Muscle of arm (tissue), 12 donors: Measurements from ENCODE around the gene ZNF830. TPM values are rescaled to one million over a fixed set of nuclear protein-coding genes. Genes with fewer than 3 reads are reported as not detected.
"Not testable (repeated sequence)": the region's sequence is repeated elsewhere in the genome, so short reads cannot be mapped to it uniquely, and the experiment has no call there.

ENCODE experiments used
- DNase-seq: peaks from one replicate; pipeline ENCODE4 v3.0.0-alpha.2; 2013
- polyA plus RNA-seq, 12 donors: library from polyadenylated mRNA; unstranded; fragments of 120-200 nt; gene quantifications; one replicate each; pipeline ENCODE4 v1.2.1, GENCODE V29; 2013; ENCODE audit not compliant: insufficient read length in 12 of 12

The ZNF830 gene
- polyA plus RNA-seq, 12 donors = 7.9 to 17.2 (median 13.0) TPM; not detected in 1

GRCh38 chr17:34987232-34987631, 25.9 kb downstream of the ZNF830 start:
- DNase-seq = no peak

DNA sequence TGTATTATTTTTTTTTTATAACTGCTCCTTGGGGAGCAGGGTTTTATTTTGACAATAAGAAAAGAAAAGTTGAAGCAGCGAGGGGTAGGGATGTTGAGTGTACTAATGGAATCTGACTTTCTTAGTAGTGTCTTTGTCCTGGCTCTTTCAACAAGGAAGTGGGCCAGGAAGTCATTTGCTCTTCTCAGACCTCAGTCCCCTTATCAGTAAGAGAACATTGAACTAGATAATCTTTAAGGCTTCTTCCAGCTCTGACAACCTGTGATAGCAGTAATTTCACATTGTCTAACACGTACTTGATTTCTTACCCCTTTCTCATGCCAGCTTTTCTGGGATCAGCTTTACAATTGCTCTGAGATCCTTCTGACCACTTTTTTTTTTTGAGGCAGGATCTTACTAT, 27.3 kb downstream of the ZNF830 start:
- DNase-seq = no peak

DNA sequence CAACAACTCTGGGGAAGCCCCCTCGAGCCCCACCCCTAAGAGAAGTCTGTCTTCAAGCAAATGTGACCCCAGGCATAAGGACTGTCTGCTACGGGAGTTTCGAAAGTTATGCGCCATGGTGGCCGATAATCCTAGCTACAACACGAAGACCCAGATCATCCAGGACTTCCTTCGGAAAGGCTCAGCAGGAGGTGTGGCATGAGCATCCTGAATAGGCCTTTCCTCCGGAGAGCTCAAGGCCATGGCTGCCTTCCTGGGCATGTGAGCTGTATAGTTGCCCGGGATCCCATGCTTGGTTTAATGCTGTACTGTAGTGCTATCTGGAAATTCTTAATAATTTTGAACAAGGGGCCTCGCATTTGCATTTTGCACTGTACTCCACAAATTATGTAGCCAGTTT, 28.1 kb downstream of the ZNF830 start:
- no peak for DNase-seq

DNA sequence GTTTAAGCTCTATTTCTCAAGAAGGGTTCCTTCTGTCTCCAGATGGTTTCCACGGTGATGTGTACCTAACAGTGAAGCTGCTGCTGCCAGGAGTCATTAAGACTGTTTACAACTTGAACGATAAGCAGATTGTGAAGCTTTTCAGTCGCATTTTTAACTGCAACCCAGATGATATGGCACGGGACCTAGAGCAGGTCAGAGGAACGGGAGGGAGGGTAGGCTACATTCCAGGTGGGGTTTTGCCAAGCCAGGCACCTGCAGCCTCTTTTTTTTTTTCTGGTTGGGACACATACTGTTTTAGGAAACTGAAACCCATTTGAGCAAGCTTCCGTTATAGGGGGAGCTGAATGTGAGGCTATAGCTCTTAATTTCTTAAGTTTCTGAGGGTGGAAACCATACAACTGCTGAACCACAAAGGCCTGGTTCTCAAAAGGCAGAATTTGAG, 29.6 kb downstream of the ZNF830 start:
- DNase-seq = no peak

DNA sequence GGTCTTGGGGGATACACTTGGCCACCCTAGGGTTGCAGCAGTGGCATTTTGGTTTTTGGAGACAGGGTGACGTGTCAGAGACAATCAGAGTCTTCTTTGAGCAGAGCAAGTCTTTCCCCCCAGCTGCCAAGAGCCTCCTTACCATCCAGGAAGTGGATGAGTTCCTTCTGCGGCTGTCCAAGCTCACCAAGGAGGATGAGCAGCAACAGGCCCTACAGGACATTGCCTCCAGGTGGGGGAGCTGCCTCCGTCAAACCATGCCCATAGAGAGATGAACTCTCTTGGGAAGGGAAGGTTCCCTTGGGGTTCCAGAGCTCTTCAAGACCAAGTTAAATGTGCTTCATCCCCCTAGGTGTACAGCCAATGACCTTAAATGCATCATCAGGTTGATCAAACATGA, 30.3 kb downstream of the ZNF830 start:
- DNase-seq = no peak

DNA sequence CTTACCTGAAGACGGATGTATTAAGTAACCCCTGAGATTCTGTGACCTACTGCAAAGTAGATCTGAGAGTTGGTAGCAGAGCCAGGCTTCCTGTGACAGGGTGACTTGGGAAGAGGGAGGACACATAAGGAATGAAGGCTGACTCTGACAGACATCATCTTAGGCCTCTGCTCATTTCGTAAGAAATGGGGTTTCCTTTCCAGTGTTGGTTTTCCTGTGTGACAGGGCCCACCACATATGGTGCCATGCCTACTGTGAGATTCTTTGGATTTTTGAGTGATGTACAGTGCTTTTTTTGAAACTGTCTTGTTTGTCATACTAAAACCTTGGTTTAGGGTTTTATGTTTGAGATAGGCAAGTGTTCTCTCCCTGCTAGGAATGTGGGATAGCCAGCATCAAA, 31.7 kb downstream of the ZNF830 start:
- DNase-seq = no peak

- no peak for DNase-seq
Observed at GRCh38 chr17:34996422-34997285, 35.3 kb downstream of the ZNF830 start.

- peak; percentile 91 for DNase-seq
Observed at GRCh38 chr17:34997355-34997862, 36.1 kb downstream of the ZNF830 start.

- DNase-seq = no peak
Observed at GRCh38 chr17:34998205-34998604, 36.9 kb downstream of the ZNF830 start.

- no peak for DNase-seq
Observed at GRCh38 chr17:34999456-34999855, 38.1 kb downstream of the ZNF830 start.

- DNase-seq = not testable (repeated sequence)
Observed at GRCh38 chr17:35000965-35001364, 39.6 kb downstream of the ZNF830 start.

DNA sequence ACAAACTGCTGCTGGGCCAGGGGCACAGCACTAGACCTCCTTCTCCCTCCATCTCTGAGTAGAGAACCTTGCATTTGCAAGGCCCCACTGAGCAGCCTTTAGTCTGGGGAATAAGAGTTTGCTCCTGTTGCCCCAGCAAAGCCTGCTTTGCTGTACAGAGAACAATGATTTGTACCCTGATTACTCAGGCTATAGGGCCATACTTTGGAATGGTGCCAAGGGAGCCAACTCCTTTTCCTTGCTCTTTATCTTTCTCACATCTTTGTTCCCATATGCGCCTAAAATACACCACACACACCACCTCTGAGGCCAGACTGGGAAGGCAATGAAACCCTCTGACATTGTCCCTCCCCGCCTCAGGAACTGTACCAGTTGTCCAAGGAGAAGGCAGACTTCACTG, 40.2 kb downstream of the ZNF830 start:
- no peak for DNase-seq

GRCh38 chr17:35002876-35003551, 41.7 kb downstream of the ZNF830 start:
- DNase-seq = no peak

GRCh38 chr17:35003778-35004177, 42.4 kb downstream of the ZNF830 start:
- DNase-seq = no peak

- DNase-seq = no peak
Observed at GRCh38 chr17:35006345-35006744, 45.0 kb downstream of the ZNF830 start.

- no peak for DNase-seq
Observed at GRCh38 chr17:35006961-35007360, 45.6 kb downstream of the ZNF830 start.

- no peak for DNase-seq
Observed at GRCh38 chr17:35010093-35010492, 48.8 kb downstream of the ZNF830 start.

DNA sequence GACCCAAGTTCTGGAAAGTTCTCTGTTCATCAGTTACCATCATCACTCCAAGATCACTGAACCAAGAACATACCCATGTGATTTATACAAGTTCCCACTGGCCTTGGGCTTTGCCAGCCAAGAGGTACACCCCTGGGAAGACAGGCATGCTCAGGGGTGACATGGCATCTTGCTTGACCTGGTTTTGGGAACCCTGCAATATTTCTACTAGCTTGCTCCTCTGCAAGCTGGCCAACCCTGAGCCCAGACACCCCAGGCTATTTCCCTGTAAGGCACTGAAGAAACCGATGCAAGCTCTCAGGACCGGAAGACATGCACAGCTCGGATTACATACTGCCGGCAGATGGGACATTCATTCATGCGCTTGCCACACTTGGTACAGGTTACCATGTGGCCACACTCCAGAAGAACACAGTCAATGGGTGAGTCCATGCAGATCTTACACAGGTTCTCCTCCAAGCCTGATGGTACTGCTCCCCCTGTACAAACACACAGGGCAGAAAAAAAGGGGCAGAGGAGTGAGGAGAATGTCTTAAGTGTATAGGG, 50.4 kb downstream of the ZNF830 start:
- DNase-seq = no peak
